ENCODE measurements around the gene MUC5AC.

The MUC5AC gene

DNA sequence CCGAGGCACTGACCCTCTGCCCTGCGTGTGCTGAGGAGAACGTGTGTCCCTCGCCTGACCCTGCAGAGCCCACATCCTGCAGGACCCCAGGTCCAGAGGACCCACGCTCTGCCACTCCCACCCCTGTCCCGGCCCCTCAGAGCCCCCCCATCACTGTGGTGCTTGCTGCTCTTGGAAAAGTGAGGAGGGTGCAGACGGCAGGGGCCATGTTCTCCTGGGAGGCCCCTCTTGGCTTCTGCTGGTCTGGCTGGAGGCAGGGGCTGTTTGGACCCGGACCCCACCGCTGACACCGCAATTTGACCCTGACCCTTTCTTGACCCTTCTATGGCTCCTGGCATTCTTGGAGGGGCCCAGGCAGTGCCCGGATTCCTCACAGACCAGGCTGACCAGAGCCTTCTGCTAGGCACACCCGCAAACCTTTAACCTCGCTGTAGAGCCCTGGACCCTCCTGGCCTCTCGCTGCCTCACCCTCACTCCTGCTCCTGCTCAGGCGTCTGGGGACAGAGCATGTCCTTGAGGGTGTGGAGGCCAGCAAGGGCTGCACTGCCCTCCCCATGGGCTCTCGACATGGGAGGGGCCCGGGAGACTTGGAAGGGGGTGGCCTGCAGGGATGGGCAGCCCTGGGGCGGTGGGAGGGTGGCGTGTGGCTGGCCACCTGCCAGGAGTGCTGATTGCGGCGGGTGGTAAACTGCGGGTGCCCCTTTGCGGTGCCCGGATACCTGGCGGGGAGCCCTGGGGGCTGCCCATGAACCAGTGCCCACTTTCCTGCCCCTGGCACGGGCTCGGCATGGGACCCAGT, 37.0 kb upstream of the MUC5AC start:
- no peak for DNase-seq (ENCODE audit: low read depth in 3 of 3)

DNA sequence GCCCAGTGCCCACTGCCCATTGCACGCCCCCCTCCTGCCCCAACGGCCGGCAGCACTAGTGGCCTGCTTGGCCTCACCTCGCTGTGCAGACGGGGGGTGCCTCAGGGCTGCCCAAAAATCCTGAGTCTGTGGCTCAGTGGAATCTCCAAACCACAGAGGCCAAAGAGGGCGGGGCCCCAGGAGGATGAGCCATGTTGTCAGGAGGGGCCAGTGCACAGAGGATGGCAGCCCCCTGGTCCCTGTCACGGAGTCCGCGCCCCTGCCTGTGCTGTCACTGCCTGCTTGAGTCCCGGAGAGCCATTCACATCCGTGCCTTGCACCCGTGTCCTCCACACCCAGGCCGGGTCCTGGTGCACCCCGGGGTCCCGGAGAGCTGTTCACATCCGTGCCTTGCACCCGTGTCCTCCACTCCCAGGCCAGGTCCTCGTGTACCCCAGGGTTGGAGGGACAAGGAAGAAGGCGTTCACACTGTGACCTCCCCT, 36.4 kb upstream of the MUC5AC start:
- DNase-seq (ENCODE audit: low read depth in 3 of 3) = no peak

DNA sequence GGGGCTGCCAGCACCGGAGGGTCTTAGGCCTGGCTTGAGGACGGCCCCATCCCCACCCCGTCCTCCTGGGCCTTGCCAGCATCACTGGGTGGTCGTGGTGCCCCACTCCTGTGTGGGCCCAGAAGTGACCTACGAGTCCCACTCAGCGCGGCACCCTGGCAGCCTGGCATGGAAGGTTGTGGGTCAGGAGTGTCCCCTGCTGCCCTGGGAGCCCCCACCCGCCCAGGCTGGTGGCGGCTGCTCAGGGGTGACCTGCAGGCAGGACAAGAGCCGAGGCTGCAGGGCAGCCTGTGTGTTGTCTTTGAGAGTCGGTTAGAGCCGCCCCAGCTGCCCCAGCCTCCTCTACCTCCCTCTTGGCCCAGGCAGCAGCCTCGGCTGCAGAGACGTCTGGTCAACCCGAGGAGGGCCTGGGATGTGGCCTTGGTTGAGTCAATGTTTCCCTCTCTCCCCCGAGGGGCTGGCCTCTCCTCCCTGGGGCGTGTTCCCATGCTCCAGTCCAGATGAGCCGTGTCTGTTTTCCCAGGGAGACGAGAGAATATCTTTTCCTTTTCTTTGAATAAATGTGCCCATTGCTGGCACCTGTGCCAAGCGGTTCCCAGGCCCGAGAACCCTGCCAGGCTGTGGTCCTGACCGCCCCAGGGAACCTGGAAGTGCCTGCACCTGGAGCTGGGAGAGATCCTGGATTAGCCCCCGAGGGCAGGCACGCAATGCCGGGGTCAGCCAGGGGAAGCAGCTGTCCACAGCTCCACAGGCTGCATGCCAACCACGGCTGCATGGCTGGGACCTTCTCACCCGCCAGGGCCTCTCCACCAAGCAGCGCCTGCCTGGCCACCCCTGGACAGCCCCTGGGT, 35.7 kb upstream of the MUC5AC start:
- DNase-seq (ENCODE audit: low read depth in 3 of 3) = no peak

DNA sequence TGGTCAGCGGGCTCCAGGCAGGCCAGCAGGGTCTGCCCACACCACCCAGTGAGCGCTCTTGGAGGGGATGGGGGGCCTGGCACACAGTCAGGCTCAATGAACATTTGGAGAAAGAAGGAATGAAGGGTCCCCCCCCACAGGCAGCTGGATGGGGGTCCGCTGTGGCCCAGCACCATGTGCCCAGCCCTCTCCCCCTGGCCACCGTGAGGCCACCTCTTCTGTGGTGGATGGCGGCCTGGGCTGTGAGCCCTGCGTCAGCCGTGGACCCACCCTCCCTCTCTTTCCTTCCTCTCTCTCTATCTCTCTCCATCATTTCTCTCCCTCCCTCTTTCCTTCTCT, 35.1 kb upstream of the MUC5AC start:
- no peak for DNase-seq (ENCODE audit: low read depth in 3 of 3)

DNA sequence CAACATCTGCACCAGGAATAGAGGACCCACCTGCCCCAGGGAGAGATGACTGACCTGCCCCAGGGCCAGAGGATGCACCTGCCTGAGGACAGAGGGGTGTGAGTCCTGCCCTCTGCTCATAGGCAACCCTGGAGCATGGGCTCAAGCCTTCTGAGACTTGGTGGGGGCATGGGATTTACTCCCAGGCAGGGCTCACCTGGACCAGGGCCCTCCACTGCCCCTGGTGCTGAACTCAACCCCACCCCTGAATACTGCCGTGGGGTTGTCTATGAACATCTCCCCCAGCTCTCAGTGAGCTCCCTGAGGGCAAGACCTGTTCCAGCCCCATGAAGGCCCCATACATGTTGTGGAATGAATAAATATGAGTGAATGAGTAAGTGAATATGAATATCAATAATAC, 33.8 kb upstream of the MUC5AC start:
- DNase-seq (ENCODE audit: low read depth in 3 of 3) = no peak

DNA sequence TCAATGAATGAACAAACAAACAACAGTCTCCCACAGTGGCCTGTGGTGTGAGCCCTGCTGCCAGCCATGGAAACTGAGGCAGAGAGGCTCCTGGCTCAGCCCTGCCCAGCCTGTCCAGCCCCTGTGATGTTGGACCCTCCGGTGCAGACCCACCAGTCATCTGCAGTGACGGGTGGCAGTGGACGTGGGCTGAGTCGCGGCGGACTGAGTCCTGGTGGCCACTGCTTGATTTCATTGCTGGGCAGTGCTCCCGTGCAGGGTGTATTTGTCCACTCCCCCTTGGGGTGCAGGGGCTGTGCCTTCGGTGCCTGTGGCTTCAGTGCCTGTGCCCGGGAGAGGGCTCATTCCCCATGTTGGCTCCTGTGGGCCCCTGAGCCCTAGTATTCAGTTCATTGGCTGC, 31.9 kb upstream of the MUC5AC start:
- no peak for DNase-seq (ENCODE audit: low read depth in 3 of 3)

DNA sequence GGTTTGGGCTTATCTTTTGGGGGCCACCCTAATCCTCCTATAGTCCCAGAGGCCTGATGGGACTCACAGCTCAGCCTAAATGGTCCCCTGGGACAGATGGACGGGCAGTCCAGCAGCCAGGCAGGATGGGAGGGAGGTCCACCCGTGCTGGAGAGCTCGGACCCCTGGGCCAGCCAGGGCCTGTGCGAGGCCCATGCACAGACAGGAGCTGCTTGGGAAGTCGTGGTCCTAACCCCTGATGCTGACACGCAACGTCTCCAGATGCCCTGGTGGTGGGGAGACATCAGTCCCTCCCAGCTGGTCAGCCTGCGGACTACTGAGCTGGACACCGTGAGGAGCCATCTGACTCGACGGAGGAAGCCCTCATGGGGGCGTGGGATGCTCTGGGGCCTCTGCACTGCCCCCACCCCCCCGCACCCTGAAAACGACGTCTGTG, 31.2 kb upstream of the MUC5AC start:
- DNase-seq (ENCODE audit: low read depth in 3 of 3) = no peak

DNA sequence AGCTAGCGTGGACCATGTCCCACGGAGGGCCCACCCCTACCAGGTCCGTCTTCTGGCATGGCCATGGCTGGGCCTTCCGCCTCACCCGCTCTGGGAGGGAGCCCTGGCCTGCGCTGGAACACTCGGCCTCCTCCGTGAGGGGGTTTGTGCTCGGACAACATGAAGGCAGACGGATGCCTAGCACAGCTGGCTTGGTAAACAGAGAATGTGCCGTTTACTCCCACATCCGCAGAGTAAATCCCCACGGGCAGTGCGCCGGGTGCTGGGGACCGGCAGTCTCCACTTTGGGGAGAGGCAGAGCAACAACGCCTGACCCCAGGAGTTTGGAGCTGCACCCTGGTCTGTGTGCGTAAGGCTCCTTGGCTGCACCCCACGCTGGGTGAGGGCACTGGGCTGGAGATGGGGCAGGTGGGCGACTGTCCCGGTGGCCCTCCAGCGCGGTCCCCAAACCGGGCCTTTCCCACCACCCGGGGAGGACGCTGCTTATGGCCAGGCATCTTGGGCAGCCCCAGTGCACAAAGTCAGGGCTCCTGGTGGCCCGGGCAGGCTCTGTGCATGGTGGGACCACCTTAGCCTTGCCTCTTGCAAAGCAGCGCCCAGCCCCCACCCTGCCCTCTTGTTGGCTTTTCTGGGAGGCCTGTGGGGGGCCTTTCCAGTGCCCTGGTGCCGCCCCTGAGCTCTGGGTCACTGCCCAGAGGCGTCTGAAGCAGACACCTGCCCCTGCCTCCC, 30.7 kb upstream of the MUC5AC start:
- no peak for DNase-seq (ENCODE audit: low read depth in 3 of 3)

DNA sequence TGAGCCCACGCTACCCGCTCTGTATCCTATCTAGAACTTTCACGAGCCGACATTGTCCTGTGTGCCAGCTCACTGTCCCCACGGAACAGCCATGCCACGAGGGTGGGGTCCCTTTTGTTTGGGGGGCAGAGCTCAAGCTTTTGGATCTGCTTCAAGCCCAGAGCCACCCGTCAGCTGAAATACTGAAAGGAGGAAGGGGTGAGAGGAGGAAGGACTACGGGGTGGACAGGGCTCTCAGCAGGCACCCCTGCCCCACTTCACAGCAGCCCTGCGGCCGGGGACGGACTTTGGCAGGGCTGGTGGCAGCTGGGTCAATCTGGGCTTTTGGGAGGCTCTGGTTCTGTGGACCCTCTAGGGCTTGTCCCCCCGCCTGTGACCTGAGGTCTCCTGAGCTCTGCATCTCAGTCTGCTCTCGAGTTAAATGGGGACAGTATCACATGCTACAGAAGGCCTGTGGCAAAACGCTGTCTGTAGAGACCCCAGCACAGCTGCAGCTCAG, 30.0 kb upstream of the MUC5AC start:
- no peak for DNase-seq (ENCODE audit: low read depth in 3 of 3)

DNA sequence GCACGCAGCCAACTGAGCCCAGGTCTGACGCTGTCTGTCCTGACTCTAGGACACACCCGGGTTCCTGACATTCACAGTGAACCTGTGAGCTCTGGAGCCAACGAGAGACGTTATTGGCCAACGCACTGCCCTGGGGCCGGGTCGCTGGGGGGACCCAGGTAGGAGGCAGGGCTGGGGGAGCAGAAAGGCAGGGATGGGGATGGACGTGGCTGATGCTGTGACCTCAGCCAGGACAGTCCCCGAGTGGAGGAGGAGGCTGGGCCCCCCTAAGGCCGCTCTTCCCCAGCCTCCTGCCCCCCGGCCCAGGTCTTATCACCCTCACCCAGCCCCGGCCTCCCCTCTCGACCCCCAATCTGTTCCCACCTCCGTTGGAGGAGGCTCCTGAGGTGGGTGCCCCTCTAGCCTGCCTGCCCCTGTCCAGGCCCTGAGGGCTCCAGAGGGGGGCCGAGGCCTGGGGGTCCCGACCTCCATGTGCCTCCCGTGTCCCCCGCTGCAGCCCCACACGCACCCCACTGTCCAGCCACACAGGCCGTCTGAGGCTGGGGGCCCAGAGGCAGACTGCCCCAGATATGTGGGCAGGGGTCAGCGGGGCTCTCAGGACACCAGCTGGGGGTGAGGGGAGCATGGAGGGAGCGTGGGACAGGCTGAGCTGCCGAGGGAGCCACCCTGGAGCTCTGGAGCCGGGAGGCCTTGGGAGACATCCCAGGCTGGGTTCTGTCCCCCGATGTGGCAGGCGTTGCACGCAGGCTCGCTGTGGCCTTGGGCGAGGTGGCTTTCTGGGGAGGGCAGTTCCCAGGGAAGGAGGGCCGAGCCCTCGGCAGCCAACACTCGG, 29.2 kb upstream of the MUC5AC start:
- no peak for DNase-seq (ENCODE audit: low read depth in 3 of 3)

DNA sequence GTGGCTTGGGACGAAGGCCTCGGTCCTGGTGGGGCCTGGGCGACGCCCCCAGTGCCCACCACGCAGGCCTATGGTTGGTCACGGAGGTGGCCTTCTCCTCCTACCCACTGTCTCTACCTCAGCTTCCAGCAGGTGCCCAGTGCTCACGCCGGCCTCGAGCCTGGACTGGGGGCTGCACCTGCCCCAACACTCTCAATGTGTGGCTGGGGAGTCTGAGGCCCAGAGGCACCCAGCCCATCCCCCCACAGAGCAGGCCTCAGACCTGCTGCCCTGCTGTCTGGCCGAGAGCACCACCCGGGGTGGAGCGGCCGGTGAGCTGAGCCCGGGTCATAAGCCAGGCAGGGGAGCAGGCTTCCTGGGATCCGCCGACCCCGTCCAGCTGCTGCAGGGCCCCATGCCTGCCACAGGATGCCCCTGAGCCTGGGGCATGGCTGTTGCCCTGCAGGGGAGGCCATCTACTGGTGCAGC, 28.6 kb upstream of the MUC5AC start:
- no peak for DNase-seq (ENCODE audit: low read depth in 3 of 3)

DNA sequence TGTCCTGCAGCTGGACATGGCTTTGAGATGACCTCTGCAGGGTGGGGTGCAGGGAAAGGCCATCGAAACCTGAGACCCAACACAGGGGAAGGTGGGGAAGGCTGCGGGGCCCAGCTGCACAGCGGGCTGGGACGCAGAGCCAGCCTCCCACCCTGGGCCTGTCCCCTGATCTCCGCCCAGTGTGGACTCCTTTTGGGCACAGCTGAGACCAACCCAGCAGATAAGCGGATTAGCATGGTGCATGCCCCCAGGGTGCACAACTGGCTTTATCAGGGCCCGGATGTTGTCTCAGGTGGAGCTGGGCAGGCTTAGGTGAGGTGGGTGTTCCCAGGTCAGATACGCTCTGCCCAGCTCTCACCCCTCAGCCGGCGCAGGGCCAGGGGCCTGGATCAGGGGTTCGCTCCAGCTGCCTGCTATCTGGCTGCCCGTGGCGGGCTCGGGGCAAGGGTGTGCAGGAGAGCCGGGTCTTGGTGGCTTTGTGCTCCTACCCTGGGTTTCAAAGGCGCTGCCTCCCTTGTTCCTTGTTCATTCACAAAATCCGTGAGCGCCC, 28.1 kb upstream of the MUC5AC start:
- no peak for DNase-seq (ENCODE audit: low read depth in 3 of 3)

DNA sequence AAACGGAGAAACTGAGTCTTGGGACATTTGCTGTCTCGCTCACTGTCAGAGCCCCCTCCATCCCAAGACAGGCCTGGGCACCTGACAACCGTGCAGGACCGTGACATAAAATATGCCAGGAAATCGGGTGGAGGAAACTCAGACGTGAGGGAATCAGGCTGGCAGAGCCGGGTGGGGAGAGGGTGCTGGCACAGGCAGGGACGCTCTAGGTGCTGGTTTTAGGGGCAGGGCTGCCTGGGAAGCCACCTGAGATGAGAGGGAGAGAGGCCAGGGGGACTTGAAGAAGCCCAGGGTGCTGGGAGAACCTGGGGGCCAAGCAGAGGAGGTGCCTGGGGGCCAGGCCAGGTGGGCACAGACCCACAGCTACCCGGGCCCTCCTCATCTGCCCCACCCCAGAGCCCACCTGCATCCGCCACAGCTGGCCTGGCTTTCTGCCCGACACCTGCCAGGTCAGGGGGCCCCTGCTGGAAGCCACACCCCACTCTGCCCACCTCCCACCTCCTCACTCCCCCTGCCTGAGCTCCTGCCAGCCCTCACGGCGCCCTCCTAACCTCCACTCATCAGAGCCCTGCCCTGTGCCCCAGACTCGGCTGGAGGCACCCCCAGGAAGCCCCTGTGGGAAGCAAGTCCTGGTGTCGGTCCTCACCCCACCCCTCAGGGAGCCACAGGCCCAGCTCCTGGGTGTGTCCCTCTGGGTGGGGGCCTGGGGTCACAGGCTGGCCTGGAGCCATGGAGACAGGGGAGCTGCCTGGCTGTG, 27.3 kb upstream of the MUC5AC start:
- DNase-seq (ENCODE audit: low read depth in 3 of 3) = no peak

DNA sequence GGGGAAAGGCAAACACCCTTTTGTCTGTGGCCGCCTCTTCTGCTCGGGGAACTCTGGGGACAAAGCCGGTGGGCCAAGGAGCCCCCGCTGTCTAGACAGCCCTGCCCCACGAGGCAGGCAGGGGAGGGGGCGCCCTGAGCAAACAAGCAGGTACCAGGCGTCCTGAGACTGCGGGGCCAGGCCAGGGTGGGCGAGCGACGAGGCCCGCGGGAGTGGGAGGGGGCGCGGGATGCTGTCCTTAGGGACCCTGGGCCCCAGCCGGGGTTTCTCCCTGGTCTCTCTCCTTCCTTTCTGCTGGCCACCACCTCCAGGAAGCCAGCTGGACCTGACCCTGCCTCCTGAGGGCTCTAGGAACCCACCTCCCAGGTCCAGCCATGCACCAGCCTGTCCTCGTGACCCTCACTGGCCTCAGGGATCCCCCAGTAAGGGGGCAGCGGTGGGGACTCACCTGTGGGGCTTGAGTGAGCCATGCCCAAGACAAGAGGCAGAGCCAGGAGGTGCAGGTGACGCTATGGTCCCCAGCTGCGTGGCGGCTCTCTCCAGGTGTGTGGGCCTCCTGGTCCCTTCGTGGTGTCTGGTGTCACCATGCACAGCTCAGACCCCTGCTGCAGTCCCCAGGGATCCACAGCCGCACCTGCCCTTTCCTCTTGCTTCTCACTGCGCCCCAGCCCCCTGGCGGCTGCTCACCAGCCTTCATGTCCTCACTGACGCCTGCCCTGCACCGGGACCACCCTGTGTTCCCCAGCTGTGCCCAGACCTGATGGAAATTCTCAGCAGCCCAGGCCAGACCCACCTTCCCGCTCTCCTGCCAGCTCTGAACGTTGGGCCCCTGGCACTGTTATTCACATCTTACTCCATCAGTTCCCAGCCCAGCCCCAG, 26.5 kb upstream of the MUC5AC start:
- DNase-seq (ENCODE audit: low read depth in 3 of 3) = no peak

DNA sequence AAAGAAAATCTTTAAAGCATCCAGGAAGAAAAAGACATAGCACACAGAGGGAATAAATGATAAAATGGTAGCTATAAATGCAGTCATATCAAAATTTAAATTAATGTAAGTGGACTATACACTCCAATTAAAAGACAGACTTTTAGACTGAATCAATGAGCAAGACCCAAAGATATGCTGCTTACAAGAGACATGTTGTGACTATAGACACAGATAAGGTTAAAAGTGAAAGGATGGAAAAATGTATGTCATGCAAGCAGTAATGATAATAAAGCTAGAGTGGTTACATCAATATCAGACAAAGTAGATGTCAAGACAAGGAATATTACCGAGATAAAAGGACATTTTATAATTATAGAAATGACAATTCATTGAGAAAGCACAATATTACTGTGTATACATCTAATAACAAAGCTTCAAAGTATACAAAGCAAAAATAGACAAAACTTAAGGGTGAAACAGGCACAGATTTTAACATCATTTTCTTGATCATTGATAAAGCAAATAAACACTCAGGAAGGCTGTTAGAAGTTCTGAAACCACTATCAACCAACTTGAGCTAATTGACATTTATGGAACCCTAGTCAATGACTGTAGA, 22.8 kb upstream of the MUC5AC start:
- DNase-seq (ENCODE audit: low read depth in 3 of 3) = no peak

DNA sequence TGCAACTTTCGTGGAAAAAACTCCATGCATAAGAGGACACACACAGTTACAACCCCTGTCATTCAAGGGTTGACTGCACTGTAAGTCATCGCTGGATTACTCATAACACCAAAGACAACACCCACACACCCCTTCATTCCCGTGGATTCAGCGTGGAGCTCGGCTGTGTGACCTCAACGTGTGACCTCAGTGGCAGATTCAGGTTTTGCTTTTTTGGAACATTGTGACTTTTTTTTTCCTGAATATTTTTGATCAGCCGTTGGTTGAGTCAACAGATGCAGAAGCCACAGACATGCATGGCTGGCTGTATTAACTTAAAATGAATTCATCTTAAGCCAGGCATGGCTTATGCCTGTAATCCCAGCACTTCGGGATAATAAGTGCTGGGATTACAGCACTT, 19.7 kb upstream of the MUC5AC start:
- DNase-seq (ENCODE audit: low read depth in 3 of 3) = peak in 1 of 3 experiments; percentile 18

DNA sequence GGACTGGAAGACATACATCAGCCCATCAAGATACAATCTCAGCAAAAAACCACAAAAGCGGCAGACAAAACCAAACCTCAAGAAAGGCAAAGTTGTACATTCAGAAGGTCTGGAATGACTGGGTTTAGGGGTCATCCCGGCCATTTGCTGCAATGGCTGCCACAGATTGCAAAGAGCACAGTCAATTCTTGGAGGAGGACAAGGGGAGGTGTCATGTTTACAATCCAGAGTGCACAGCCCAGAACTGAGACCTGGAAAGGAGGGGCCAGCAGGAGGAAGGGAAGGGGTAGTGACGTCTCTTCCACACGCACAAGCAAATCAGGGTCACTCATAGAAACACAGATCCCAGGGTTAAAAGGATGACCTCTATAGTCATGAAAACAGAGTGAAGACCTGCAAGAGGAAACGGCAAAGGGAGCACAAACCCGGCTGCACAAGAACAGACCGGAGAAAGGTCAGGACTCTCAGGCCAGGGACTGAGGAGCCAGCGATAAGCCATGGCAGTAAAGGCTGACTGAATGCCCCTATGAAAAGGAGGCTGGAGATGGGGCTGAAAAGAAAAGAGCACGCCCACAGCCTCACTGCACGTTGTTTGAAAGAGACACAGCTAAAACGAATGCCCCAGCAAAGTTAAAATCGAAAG, 18.2 kb upstream of the MUC5AC start:
- no peak for DNase-seq (ENCODE audit: low read depth in 3 of 3)

All from stimulated activated CD4-positive, alpha-beta T cell treated with anti-CD3 and anti-CD28 coated beads, TNF-alpha, amount 100 ng/mL, for 24 hours (primary cell).